ENCODE results near the gene HNRNPUL1.

The HNRNPUL1 gene

DNA sequence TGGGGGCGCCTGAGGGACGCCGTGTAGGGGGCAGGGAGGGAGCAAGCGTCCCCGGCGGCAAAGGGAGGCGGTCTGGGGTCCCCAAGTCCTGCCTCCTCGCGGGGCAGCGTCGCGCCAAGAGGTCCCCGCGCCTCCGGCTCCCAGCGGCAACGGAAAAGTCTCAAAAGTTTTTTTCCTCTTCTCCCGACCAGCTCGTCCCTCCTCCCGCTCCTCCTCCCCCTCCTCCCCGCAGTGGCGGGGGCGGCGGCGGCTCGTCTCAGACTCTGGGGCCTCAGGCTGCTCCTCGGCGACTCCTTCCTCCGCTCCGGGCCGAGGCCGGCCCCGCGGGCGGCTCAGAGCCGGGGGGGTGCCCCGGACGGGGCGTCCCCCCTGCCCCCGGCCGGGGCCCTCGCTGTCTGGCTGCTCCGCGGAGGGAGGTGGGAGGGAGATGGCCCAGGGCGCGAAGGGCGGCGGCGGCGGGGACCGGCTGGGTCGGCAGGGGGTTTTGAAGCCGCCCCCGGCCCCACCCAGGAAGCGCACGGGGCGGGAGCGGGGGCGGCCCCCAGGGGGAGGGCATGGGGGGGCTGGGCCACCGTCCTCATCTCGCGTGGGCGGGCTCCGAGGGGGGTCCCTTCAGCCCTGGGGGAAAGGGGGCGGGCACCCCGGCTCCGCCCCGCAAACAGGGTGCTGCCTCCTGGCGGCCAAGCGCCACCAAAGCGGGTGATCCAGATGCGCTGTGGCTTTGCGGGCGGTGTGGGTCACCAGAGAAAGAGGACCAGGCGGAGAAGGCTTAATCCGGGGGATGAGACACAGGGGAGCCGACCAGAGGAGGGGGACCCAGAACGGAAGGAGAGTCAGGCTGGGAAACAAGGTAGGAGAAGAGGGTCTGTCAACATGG lies 89.5 kb downstream of the HNRNPUL1 start, which contains the start of gene TGFB1:
Gene TGFB1, minus strand, starts transcription at position 457 of the 877 bp plus-strand sequence. CDS start 878 bp downstream, outside the sequence.
- peak; percentile 93 for DNase-seq (ENCODE audit: low read depth)

DNA sequence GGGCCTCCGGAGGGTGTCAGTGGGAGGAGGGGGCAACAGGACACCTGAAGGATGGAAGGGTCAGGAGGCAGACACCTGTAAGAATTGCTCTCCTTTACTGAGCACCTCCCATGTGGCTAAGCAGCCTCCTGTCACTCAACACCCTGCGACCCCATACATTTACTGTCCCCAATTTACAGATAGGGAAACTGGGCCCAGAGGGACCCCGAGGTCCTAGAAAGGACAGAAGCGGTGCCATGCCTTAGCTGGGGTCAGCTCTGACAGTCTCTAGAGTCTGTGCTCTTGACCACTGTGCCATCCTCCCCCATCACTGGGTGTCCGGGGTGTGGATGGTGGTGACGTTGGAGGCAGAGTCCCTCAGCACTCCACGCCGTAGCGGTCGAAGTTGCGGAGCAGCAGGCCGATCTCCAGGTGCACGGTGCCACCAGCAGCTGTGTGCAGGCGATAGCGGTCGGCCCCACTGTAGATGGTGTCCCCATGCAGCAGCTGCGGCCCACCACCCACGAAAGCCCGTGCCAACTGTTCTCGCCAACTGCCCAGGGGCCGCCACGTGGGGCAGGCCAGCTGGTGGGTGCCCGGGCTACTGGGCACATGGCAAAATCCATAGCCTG lies 90.3 kb downstream of the HNRNPUL1 start:
- no peak for DNase-seq (ENCODE audit: low read depth)

DNA sequence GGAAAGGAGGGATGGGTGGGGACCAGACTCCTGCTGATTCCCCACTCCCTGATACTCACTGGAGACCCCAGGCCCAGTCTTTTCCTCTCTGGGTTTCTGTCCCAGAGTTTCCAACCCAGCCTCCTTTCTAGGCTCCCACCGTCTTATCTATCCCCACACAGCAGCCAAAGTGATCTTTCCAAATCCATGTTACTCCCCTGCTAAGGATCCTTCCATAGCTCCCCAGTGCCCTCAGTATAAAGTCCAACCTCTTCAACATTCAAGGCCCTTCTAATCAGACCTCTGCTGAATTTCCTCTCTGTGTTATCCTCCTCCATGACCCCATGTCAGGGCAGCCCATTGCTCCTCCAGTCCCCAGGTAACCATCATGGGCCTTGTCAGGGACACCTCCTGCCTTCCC lies 90.9 kb downstream of the HNRNPUL1 start:
- no peak for DNase-seq (ENCODE audit: low read depth)

DNA sequence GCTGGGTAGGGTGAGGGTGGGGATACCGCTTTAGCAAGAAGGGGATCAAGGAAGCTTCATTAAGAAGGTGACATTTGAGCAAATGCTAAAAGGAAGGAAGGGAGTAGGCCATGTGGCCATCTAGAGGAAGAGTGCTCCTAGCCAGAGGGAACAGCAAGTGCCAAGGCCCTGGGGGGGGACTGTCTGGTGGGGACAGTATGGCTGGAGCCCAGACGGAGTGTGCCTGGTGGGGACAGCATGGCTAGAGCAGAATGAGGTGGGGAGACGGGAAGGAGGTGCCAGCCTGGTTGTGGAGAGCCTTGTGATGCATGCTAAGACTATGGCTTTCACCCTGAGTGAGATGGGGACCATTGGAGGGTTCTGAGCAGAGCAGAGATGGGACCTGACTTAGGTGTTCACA lies 91.6 kb downstream of the HNRNPUL1 start:
- DNase-seq (ENCODE audit: low read depth) = no peak

DNA sequence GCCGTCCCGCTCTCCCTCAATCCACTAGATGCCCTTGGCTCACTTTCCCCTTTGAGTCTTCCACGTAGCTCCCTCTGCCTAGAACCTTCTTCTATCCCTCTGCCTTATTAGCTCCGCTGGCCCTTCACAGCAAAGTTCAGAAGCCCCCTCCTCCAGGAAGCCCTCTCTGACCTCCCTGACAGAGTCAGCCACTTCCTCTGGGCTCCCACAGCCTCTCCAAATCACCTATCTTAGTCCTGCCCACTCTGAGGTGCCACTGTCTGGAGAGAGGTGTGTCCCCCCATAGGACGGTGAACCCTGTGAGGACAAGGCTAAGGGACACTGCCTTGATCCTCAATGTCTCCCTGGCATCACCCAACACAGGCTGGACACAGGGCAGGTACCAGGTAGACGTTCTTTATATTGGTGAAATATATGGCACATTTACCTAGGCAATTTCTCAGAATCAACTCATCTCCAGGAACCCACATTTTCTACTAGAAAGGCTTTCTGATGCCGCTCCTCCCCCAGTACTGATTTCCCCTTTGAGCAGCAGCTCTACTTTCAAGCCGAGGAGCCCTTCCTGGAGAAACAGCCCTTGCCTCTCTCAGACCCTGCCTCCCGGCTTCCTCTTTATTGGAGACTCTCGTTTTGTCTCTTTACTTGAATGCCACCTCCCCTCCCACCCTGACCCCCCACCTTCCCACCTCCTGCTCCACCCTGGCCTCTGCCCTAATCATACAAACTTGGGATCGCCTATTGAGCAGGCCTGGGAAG lies 93.0 kb downstream of the HNRNPUL1 start:
- no peak for DNase-seq (ENCODE audit: low read depth)

Data from activated gamma-delta T cell treated with anti-CD3 and anti-CD28 coated beads, Interleukin-2, amount 50 U/mL, for 16 hours (primary cell).